Calu3 (cell line): ENCODE measurements around the gene FEM1C. TPM values are rescaled to one million over a fixed set of nuclear protein-coding genes. Genes with fewer than 3 reads are reported as not detected.

Source experiments
- BruUV-seq: library from RNA; stranded (reverse); fragments of 400-500 nt; replicated peaks from 2 replicates; lab custom pipeline; 2021; lab: Mats Ljungman, UMichigan
- CTCF ChIA-PET: fragments of 300-600 bp; sonication (Branson Sonifier 250); formaldehyde crosslinking; loops from one replicate; lab custom pipeline; 2022; ENCODE audit warnings: antibody characterized with exemption; lab: Charles Lee
- DNase-seq: peaks from one replicate; pipeline ENCODE4 v3.0.0; 2022
- H3K27ac Mint-ChIP-seq: one replicate; pipeline ENCODE4 v1.8.0; 2022; ENCODE audit warnings: mixed read lengths; ENCODE audit not compliant: unreplicated experiment
- H3K27me3 Mint-ChIP-seq: one replicate; pipeline ENCODE4 v1.8.0; 2022; ENCODE audit warnings: mixed read lengths; ENCODE audit not compliant: unreplicated experiment
- H3K36me3 Mint-ChIP-seq: one replicate; pipeline ENCODE4 v1.8.0; 2022; ENCODE audit warnings: mild to moderate bottlenecking, moderate library complexity, mixed read lengths; ENCODE audit not compliant: insufficient read depth, unreplicated experiment
- H3K4me1 Mint-ChIP-seq: one replicate; pipeline ENCODE4 v1.8.0; 2022; ENCODE audit warnings: mild to moderate bottlenecking, low read depth, mixed read lengths; ENCODE audit not compliant: unreplicated experiment
- H3K4me3 Mint-ChIP-seq: one replicate; pipeline ENCODE4 v1.8.0; 2022; ENCODE audit warnings: mild to moderate bottlenecking, low read depth, moderate library complexity, mixed read lengths; ENCODE audit not compliant: unreplicated experiment
- H3K9me3 Mint-ChIP-seq: one replicate; pipeline ENCODE4 v1.8.0; 2022; ENCODE audit warnings: low read depth, mixed read lengths; ENCODE audit not compliant: unreplicated experiment
- intact Hi-C: fragments of 100-400 bp; cut with micrococcal nuclease; formaldehyde crosslinking; loops from one replicate; pipeline ENCODE4 v1.10.0; 2022; ENCODE audit not compliant: unreplicated experiment
- total RNA-seq: library from RNA; stranded (reverse); gene quantifications from 2 replicates; pipeline ENCODE4 v1.2.3, GENCODE V29; 2022
- TF ChIP-seq, protein P1 (sequence below): fragments of 200-600 bp; IDR thresholded peaks from one replicate; pipeline ENCODE4 v1.8.0; 2022; ENCODE audit warnings: antibody characterized with exemption; ENCODE audit not compliant: unreplicated experiment

FEM1C gene
- total RNA-seq, 1 experiment from 2014 or later, result 42.8 TPM

DNA sequence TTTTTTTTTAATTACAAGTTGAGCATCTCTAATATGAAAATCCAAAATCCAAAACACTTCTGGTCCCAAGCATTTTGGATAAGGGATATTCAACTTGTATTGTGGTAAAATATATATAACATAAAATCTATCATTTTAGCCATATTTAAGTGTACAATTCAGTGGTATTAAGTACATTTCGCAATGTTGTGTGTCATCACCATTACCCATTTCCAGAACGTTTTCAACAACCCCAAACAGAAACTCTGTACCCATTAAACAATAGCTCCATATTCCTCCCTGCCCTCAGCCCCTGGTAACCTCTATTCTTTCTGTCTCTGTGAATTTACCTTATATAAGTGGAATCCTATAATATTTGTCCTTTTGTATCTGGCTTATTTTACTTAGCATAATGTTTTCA, 32.8 kb upstream of the FEM1C start:
- DNase-seq, result no peak
- CTCF ChIA-PET, result interaction anchor here (0.7 to 1.2 kb wide), 2 partner anchors 268 to 1889 kb away, joined by 3 read pairs; no protein-coding TSS in a partner anchor
- Mint-ChIP-seq H3K27ac (no peak overlapping the region), H3K27me3 (no peaks in the 10 kb centered on the region), H3K4me3 (no peak overlapping the region), H3K4me1 (peaks cover 30% of the 10 kb centered on the region), H3K36me3 (no peaks in the 10 kb centered on the region), H3K9me3 (peaks cover 4% of the 10 kb centered on the region)
- no TSS peak for BruUV-seq
- intact Hi-C loops, result no loop called here
- TF ChIP-seq, protein P1, sequence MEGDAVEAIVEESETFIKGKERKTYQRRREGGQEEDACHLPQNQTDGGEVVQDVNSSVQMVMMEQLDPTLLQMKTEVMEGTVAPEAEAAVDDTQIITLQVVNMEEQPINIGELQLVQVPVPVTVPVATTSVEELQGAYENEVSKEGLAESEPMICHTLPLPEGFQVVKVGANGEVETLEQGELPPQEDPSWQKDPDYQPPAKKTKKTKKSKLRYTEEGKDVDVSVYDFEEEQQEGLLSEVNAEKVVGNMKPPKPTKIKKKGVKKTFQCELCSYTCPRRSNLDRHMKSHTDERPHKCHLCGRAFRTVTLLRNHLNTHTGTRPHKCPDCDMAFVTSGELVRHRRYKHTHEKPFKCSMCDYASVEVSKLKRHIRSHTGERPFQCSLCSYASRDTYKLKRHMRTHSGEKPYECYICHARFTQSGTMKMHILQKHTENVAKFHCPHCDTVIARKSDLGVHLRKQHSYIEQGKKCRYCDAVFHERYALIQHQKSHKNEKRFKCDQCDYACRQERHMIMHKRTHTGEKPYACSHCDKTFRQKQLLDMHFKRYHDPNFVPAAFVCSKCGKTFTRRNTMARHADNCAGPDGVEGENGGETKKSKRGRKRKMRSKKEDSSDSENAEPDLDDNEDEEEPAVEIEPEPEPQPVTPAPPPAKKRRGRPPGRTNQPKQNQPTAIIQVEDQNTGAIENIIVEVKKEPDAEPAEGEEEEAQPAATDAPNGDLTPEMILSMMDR, result no peak

DNA sequence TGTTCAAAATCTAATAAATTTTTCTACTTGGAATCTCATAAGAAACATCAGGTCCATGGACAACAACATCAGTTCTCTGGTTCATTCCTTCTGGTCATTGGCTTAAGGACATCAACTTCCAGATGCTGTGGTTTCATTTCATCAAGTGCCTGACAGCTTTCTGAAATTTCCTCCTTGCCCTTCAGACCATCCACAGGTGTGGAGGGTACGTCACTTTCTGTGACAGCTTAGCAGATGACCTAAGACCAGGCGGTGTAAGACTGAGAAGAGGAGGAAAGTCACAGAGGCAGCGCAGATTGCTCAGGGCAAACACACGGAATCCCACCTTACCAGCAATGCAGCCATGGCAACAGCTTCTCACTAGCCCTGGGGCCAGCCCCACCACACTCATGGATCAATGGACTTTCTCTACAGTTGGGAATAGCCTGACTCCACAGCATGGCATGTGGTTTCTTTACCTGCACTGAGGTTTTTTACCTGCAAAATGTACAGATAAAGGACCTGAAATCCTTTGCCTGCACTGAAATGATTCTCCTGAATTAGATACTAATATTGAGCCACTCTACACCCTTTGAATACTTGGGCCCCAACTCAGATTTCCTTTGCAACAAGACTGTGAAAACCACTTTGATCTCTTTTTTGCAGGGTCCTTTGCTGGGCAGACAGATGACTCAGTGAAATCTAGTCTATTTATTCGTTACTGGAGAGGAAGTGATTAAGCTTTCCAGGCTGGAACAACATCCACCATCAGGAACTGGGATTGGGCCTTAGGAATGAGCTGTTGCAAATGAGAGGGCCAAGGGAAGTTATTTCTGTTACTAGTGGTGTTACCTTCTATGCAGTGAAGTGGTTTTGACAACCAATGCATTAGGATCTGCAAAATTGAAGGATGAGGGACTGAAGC, 30.8 kb upstream of the FEM1C start:
- no TSS peak for BruUV-seq
- CTCF ChIA-PET, result interaction anchor here (0.8 to 2.3 kb wide), 23 partner anchors 9 to 280 kb away, joined by 3 to 51 read pairs (median 4); partner anchors contain the start of genes CCDC112 and FEM1C
- intact Hi-C loops, result no loop called here
- Mint-ChIP-seq H3K27ac (no peak overlapping the region), H3K4me1 (peaks cover 30% of the 10 kb centered on the region), H3K9me3 (peaks cover 4% of the 10 kb centered on the region), H3K36me3 (no peaks in the 10 kb centered on the region), H3K27me3 (no peaks in the 10 kb centered on the region), H3K4me3 (no peak overlapping the region)
- TF ChIP-seq, protein P1, result no peak
- no peak for DNase-seq

DNA sequence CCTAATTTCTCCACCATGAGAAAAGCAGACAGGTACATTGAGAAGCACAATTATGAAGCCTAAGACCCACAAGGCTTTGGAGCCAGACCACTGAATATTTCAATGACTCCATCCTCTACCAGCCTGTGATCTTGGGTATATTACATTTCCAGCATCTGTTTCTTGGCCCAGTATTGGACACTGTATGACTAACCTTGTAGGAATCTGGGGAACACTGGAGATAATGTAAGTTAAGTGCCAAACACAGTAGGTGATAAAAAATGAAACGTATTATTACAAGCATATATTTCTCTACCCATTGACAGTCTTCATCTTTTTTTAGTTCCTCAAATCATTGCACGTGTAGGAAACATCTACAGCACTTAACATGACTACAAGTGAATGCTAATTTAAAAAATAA, 28.6 kb upstream of the FEM1C start:
- peaks cover 30% of the 10 kb centered on the region for H3K4me1 Mint-ChIP-seq
- no peak for DNase-seq
- H3K9me3 Mint-ChIP-seq, result peaks cover 4% of the 10 kb centered on the region
- TF ChIP-seq, protein P1, result no peak
- CTCF ChIA-PET, result interaction anchor here (1.3 kb wide), 1 partner anchor 194 kb away, joined by 3 read pairs; no protein-coding TSS in a partner anchor
- no TSS peak for BruUV-seq
- intact Hi-C loops, result loop anchor here (5.0 kb wide), 1 partner anchor 36 kb away; no protein-coding TSS in a partner anchor
- H3K27ac Mint-ChIP-seq, result no peak overlapping the region
- H3K27me3 Mint-ChIP-seq, result no peaks in the 10 kb centered on the region
- H3K4me3 Mint-ChIP-seq, result no peak overlapping the region
- no peaks in the 10 kb centered on the region for H3K36me3 Mint-ChIP-seq

DNA sequence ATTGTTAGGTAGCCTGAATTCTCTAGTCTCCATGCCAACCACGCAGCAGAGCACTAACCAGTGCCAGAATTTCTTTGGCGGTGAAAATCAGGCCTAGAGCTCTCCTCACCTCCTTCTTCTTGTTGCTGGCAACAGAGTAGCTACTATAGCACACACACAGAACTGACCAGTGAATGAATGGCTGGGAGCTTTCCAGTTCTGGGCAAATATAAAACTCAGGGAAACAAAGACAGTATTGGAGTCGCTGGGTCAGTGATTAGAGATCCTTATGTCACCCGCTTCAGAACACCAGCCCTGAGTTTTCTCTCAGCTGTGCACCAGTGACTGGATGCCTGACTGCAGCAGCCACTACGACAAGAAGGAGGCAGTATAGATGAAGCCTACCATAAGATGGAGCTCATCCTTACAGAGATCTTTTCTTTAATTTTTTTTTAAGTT, 26.9 kb upstream of the FEM1C start:
- Mint-ChIP-seq H3K27ac (no peak overlapping the region), H3K9me3 (no peaks in the 10 kb centered on the region), H3K27me3 (no peaks in the 10 kb centered on the region), H3K4me3 (no peak overlapping the region), H3K4me1 (peaks cover 30% of the 10 kb centered on the region), H3K36me3 (no peaks in the 10 kb centered on the region)
- BruUV-seq, result no TSS peak
- no peak for DNase-seq
- intact Hi-C loops, result loop anchor here (5.0 kb wide), 1 partner anchor 34 kb away; no protein-coding TSS in a partner anchor
- CTCF ChIA-PET, result interaction anchor here (1.4 kb wide), 1 partner anchor 28 kb away, joined by 5 read pairs; the partner anchor contains the start of gene FEM1C
- TF ChIP-seq, protein P1, result no peak
